HG03025 (cell line): ENCODE data around the gene CDH10.

ENCODE experiments used
- ATAC-seq: cut with Tn5 transposase; IDR thresholded peaks from one replicate; pipeline ENCODE4 v1.9.1; 2021; ENCODE audit warnings: mild to moderate bottlenecking, moderate library complexity; ENCODE audit not compliant: unreplicated experiment, low FRiP score

Gene CDH10

GRCh38 chr5:24606971-24607370, 37.8 kb downstream of the CDH10 start:
- no peak for ATAC-seq

- no peak for ATAC-seq
Measured at GRCh38 chr5:24602188-24602587, 42.6 kb downstream of the CDH10 start.

GRCh38 chr5:24598956-24599355, 45.8 kb downstream of the CDH10 start:
- ATAC-seq: no peak

- ATAC-seq: no peak
Measured at GRCh38 chr5:24595329-24595728, 49.4 kb downstream of the CDH10 start.

- no peak for ATAC-seq
Measured at GRCh38 chr5:24591426-24591825, 53.4 kb downstream of the CDH10 start.

- no peak for ATAC-seq
Measured at GRCh38 chr5:24589566-24589965, 55.2 kb downstream of the CDH10 start.

- ATAC-seq: no peak
Measured at GRCh38 chr5:24585751-24586150, 59.0 kb downstream of the CDH10 start.

- no peak for ATAC-seq
Measured at GRCh38 chr5:24571302-24571701, 73.5 kb downstream of the CDH10 start.

- no peak for ATAC-seq
Measured at GRCh38 chr5:24566933-24567332, 77.8 kb downstream of the CDH10 start.

- ATAC-seq: no peak
Measured at GRCh38 chr5:24555229-24555628, 89.5 kb downstream of the CDH10 start.

- ATAC-seq: no peak
Measured at GRCh38 chr5:24547132-24547531, 97.6 kb downstream of the CDH10 start.

GRCh38 chr5:24539613-24540012, 105.2 kb downstream of the CDH10 start:
- ATAC-seq: no peak

- ATAC-seq: no peak
Measured at GRCh38 chr5:24538346-24538745, 106.4 kb downstream of the CDH10 start.

GRCh38 chr5:24535646-24536045, 109.1 kb downstream of the CDH10 start:
- ATAC-seq: no peak

GRCh38 chr5:24530906-24531305, 113.9 kb downstream of the CDH10 start:
- no peak for ATAC-seq

GRCh38 chr5:24525414-24525813, 119.4 kb downstream of the CDH10 start:
- ATAC-seq: no peak

GRCh38 chr5:24512423-24512822, 132.4 kb downstream of the CDH10 start:
- ATAC-seq: no peak

- ATAC-seq: no peak
Measured at GRCh38 chr5:24510523-24510988, 134.2 kb downstream of the CDH10 start.

- no peak for ATAC-seq
Measured at GRCh38 chr5:24509943-24510342, 134.8 kb downstream of the CDH10 start.

- no peak for ATAC-seq
Measured at GRCh38 chr5:24505258-24505657, 139.5 kb downstream of the CDH10 start.

- no peak for ATAC-seq
Measured at GRCh38 chr5:24497591-24498157, 147.1 kb downstream of the CDH10 start.

GRCh38 chr5:24497145-24497544, 147.6 kb downstream of the CDH10 start:
- ATAC-seq: no peak

- ATAC-seq: no peak
Measured at GRCh38 chr5:24496268-24496667, 148.5 kb downstream of the CDH10 start.
